Vagina (tissue), 2 donors: Measurements from ENCODE around the gene EDDM13. TPM values are rescaled to one million over a fixed set of nuclear protein-coding genes. Genes with fewer than 3 reads are reported as not detected.

Source experiments
- DNase-seq, 2 donors: peaks; one replicate each; pipeline ENCODE4 v3.0.0-alpha.2; 2017; ENCODE audit errors: extremely low spot score in 2 of 2
- H3K27ac ChIP-seq: fragments of 200-600 bp; sonication (generic); one replicate; pipeline ENCODE4 v1.5.1; 2019
- H3K27me3 ChIP-seq: fragments of 200-600 bp; sonication (generic); one replicate; pipeline ENCODE4 v1.5.1; 2019
- H3K36me3 ChIP-seq, 2 donors: fragments of 200-600 bp; sonication (generic); one replicate each; pipeline ENCODE4 v1.5.1; 2017 to 2019
- H3K4me1 ChIP-seq: fragments of 200-600 bp; sonication (generic); one replicate; pipeline ENCODE4 v1.5.1; 2019
- H3K4me3 ChIP-seq, 2 donors: fragments of 200-600 bp; sonication (generic); 1 replicate in 1 of 2; 2 replicates in 1 of 2; pipeline ENCODE4 v1.5.1; 2016 to 2019
- H3K9me3 ChIP-seq: fragments of 200-600 bp; sonication (generic); one replicate; pipeline ENCODE4 v1.5.1; 2019
- POLR2A ChIP-seq, 2 donors: fragments of 450-650 bp; IDR thresholded peaks; one replicate each; pipeline ENCODE4 v1.6.1; 2017; ENCODE audit warnings: antibody characterized with exemption in 2 of 2, mild to moderate bottlenecking in 2 of 2, moderate library complexity in 2 of 2
- POLR2AphosphoS5 ChIP-seq, 2 donors: sonication (generic); formaldehyde crosslinking; IDR thresholded peaks; one replicate each; pipeline ENCODE4 v1.9.0; 2017; ENCODE audit warnings: antibody characterized with exemption in 2 of 2, mild to moderate bottlenecking in 2 of 2, low read depth in 1 of 2; ENCODE audit not compliant: insufficient read depth in 1 of 2
- intact Hi-C: fragments of 100-400 bp; cut with DNase I; formaldehyde crosslinking; loops from one replicate; pipeline ENCODE4 v1.15.1; 2023
- total RNA-seq: library from RNA; depleted of rRNA; stranded (reverse); fragments of >200 nt; gene quantifications from one replicate; pipeline ENCODE4 v1.2.3, GENCODE V29; 2016
- TF ChIP-seq, protein P1 (sequence below), 3 experiments: fragments of 450-650 bp in 2 of 3; fragments of 200-600 bp in 1 of 3; sonication (generic) in 1 of 3; IDR thresholded peaks; one replicate each; pipeline ENCODE4 v1.5.1; 2017 to 2019; ENCODE audit warnings: antibody characterized with exemption in 3 of 3, mild to moderate bottlenecking in 2 of 3, moderate library complexity in 2 of 3

Gene EDDM13
- total RNA-seq, 1 donor from 2014 or later: 7.6 TPM

DNA sequence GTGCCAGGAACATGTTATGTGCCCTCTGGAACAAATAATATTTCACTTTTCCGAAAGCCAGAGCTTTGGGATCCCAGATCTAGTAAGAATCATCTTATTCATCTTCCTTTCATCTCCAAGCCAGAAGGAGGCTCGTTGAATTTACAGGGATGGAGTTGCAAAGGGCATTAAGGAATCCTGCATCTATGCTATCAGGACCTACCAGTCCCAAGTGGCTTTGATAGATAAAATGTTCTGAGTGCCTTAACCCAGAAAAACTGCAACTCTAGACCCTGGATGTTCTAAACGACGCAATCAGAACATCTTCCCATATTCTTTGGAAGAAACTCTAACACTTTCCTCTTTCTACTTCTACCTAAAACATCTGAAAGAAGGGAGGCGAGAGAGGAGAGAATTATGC, 9.2 kb upstream of the EDDM13 start:
- H3K4me3 ChIP-seq: no peak overlapping the region
- TF ChIP-seq POLR2AphosphoS5 (IDR thresholded peaks at IDR 0.05; ENCODE audit: insufficient read depth in 1 of 2, low read depth in 1 of 2) (no peak), POLR2A (IDR thresholded peaks at IDR 0.05) (no peak)
- TF ChIP-seq, protein P1, sequence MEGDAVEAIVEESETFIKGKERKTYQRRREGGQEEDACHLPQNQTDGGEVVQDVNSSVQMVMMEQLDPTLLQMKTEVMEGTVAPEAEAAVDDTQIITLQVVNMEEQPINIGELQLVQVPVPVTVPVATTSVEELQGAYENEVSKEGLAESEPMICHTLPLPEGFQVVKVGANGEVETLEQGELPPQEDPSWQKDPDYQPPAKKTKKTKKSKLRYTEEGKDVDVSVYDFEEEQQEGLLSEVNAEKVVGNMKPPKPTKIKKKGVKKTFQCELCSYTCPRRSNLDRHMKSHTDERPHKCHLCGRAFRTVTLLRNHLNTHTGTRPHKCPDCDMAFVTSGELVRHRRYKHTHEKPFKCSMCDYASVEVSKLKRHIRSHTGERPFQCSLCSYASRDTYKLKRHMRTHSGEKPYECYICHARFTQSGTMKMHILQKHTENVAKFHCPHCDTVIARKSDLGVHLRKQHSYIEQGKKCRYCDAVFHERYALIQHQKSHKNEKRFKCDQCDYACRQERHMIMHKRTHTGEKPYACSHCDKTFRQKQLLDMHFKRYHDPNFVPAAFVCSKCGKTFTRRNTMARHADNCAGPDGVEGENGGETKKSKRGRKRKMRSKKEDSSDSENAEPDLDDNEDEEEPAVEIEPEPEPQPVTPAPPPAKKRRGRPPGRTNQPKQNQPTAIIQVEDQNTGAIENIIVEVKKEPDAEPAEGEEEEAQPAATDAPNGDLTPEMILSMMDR (IDR thresholded peaks at IDR 0.05): no peak
- no peaks in the 10 kb centered on the region for H3K36me3 ChIP-seq
- no peak for DNase-seq
- H3K9me3 ChIP-seq: no peaks in the 10 kb centered on the region
- no peak overlapping the region for H3K27ac ChIP-seq
- H3K27me3 ChIP-seq: no peaks in the 10 kb centered on the region
- intact Hi-C loops: no loop called here
- H3K4me1 ChIP-seq: no peaks in the 10 kb centered on the region

DNA sequence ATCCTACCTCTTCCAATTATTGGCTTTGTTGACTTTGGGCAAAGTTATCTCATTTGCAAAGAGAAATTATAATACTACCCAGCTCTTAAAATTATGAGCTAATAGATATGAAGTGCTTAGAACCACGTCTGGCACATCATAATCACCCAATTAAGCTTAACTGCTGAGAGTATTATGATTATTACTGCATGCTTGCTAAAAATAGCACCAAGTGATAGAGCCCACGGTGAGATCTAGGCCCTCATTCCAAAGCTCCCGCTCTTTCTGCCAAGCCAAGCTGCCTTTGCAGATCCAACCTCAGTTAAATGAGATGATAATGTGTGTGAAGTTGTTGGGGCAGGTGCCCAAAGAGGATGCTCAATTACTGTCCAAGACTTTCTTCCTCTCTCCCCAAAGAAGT, 6.5 kb upstream of the EDDM13 start:
- Histone ChIP-seq H3K9me3 (no peaks in the 10 kb centered on the region), H3K4me3 (no peak overlapping the region), H3K4me1 (no peaks in the 10 kb centered on the region), H3K27ac (no peak overlapping the region), H3K36me3 (no peaks in the 10 kb centered on the region), H3K27me3 (no peaks in the 10 kb centered on the region)
- DNase-seq: no peak
- intact Hi-C loops: no loop called here
- TF ChIP-seq, protein P1 (IDR thresholded peaks at IDR 0.05): no peak
- no peak for TF ChIP-seq POLR2A (IDR thresholded peaks at IDR 0.05)
- no peak for TF ChIP-seq POLR2AphosphoS5 (IDR thresholded peaks at IDR 0.05; ENCODE audit: insufficient read depth in 1 of 2, low read depth in 1 of 2)

DNA sequence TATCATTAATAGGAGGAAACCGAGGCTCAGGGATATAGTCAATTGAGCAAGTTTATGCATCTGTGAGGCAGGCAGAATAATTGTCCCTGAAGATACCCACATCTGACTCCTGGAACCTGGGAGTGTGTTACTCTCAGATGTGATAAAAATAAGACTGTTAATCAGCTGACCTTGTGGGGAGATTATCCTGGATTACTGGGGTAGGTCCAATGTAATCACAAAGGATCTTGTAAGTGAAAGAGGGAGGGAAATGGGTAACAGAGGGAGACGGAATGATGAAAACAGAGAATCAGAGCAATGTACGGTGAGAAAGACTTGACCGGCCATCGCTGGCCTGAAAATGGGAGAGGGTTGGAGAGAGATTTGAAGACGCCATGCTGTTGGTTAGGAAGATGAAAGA, 3.2 kb upstream of the EDDM13 start:
- H3K4me3 ChIP-seq: no peak overlapping the region
- DNase-seq: no peak
- no peaks in the 10 kb centered on the region for H3K4me1 ChIP-seq
- H3K27me3 ChIP-seq: no peaks in the 10 kb centered on the region
- intact Hi-C loops: no loop called here
- no peak overlapping the region for H3K27ac ChIP-seq
- H3K9me3 ChIP-seq: no peaks in the 10 kb centered on the region
- no peaks in the 10 kb centered on the region for H3K36me3 ChIP-seq
- TF ChIP-seq POLR2A (IDR thresholded peaks at IDR 0.05): no peak
- TF ChIP-seq POLR2AphosphoS5 (IDR thresholded peaks at IDR 0.05; ENCODE audit: insufficient read depth in 1 of 2, low read depth in 1 of 2): no peak
- TF ChIP-seq, protein P1 (IDR thresholded peaks at IDR 0.05): no peak

DNA sequence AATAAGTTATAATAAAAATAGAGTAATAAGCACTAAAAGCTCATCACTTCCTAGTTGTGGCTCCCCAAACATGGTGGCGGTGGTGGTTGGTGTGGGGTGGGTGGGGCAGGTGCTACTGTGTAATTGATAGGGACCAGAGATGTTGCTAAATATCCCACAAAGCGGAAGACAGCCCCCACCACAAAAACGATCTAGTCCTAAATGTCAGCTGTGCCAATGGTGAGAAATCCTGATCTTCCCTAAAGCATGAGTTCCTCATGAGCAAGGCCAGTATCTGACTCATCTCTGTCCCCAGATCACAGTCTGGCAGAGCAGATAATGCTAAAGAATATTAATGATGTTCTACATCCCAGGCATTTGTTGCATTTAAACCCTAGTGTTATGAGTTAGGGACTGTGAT, 1.9 kb upstream of the EDDM13 start:
- H3K27me3 ChIP-seq: no peaks in the 10 kb centered on the region
- H3K4me3 ChIP-seq: no peak overlapping the region
- no peak for DNase-seq
- no peaks in the 10 kb centered on the region for H3K36me3 ChIP-seq
- H3K27ac ChIP-seq: no peak overlapping the region
- intact Hi-C loops: no loop called here
- no peaks in the 10 kb centered on the region for H3K9me3 ChIP-seq
- TF ChIP-seq POLR2A (IDR thresholded peaks at IDR 0.05) (no peak), POLR2AphosphoS5 (IDR thresholded peaks at IDR 0.05; ENCODE audit: insufficient read depth in 1 of 2, low read depth in 1 of 2) (no peak)
- TF ChIP-seq, protein P1 (IDR thresholded peaks at IDR 0.05): no peak
- H3K4me1 ChIP-seq: no peaks in the 10 kb centered on the region

DNA sequence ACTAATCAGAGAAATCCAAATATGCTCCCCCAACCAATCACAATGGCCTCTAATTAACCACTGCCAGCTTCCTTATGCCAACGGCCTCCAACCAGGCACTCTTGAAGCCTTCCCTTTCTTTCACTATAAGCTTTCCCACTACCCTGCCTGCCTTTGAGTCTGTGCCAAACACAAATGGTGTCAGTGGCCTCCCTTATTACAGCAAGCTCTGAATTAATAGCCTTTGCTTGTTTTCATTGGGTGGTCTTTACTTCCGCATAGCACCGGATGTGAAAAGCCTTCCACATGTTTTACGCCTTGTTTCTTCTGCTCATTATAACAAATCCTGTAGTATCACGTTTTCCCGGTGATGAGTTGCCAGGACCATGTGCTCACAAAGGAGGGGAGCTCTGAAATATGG, 1.4 kb upstream of the EDDM13 start:
- Histone ChIP-seq H3K4me3 (no peak overlapping the region), H3K27me3 (no peaks in the 10 kb centered on the region), H3K4me1 (no peaks in the 10 kb centered on the region), H3K27ac (no peak overlapping the region), H3K36me3 (no peaks in the 10 kb centered on the region), H3K9me3 (no peaks in the 10 kb centered on the region)
- TF ChIP-seq POLR2AphosphoS5 (IDR thresholded peaks at IDR 0.05; ENCODE audit: insufficient read depth in 1 of 2, low read depth in 1 of 2): no peak
- TF ChIP-seq POLR2A (IDR thresholded peaks at IDR 0.05): no peak
- TF ChIP-seq, protein P1 (IDR thresholded peaks at IDR 0.05): no peak
- intact Hi-C loops: no loop called here
- DNase-seq: no peak
